SJSA1 (cell line): Measurements from ENCODE around the gene C20orf204. TPM values are rescaled to one million over a fixed set of nuclear protein-coding genes. Genes with fewer than 3 reads are reported as not detected.

ENCODE experiments used
- DNase-seq, 2 experiments: peaks; one replicate each; pipeline ENCODE4 v3.0.0-alpha.2; 2015 to 2020; ENCODE audit warnings: low spot score in 2 of 2, low read depth in 1 of 2
- H3K27ac ChIP-seq: fragments of 250-450 bp; sonication (Bioruptor Pico); 2 replicates; pipeline ENCODE4 v1.5.1; 2020; ENCODE audit warnings: mild to moderate bottlenecking, moderate library complexity
- H3K27me3 ChIP-seq: fragments of 250-450 bp; sonication (Bioruptor Pico); replicated peaks from 2 replicates; pipeline ENCODE4 v1.5.1; 2020; ENCODE audit warnings: mild to moderate bottlenecking, moderate library complexity
- H3K36me3 ChIP-seq: fragments of 250-450 bp; sonication (Bioruptor Pico); 2 replicates; pipeline ENCODE4 v1.5.1; 2020; ENCODE audit warnings: mild to moderate bottlenecking
- H3K4me1 ChIP-seq: fragments of 250-450 bp; sonication (Bioruptor Pico); replicated peaks from 2 replicates; pipeline ENCODE4 v1.6.1; 2021; ENCODE audit warnings: mild to moderate bottlenecking
- H3K4me3 ChIP-seq: fragments of 250-450 bp; sonication (Bioruptor Pico); 2 replicates; pipeline ENCODE4 v1.5.1; 2020; ENCODE audit warnings: mild to moderate bottlenecking
- H3K9me3 ChIP-seq: fragments of 250-450 bp; sonication (Bioruptor Pico); replicated peaks from 2 replicates; pipeline ENCODE4 v1.5.1; 2020; ENCODE audit warnings: mild to moderate bottlenecking
- total RNA-seq: library from RNA; depleted of rRNA; stranded (reverse); fragments of >200 nt; shearing (Covaris generic); gene quantifications from 2 replicates; pipeline ENCODE4 v1.2.3, GENCODE V29; 2014

The C20orf204 gene
- total RNA-seq, 1 experiment from 2014 or later = 0.24 TPM

DNA sequence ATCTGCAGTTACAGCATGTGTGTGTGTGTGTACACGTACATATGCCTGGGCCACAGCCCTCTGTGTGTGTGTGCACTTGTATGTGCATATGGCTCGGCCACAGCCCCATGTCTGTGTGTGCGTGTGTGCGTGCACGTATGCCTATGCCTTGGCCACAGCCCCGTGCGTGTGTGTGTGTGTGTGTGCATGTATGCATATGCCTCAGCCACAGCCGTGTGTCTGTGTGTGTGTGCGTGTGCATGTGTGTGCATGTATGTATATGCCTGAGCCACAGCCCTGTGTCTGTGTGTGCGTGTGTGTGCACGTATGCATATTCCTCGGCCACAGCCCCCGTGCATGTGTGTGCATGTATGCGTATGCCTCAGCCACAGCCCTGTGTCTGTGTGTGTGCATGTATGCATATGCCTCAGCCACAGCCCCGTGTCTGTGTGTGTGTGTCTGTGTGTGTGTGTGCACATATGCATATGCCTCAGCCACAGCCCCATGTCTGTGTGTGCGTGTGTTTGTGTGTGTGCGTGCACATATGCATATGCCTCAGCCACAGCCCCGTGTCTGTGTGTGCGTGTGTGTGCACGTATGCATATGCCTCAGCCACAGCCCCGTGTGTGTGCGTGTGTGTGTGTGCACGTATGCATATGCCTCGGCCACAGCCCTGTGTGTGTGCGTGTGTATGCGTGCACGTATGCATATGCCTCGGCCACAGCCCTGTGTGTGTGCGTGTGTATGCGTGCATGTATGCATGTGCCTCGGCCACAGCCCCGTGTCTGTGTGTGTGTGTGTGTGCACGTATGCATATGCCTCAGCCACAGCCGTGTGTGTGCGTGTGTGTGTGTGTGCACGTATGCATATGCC, 14.6 kb upstream of the C20orf204 start:
- Histone ChIP-seq H3K4me1 (no peaks in the 10 kb centered on the region), H3K27ac (no peak overlapping the region), H3K9me3 (no peaks in the 10 kb centered on the region), H3K27me3 (no peaks in the 10 kb centered on the region), H3K4me3 (no peak overlapping the region), H3K36me3 (peaks cover 78% of the 10 kb centered on the region)
- DNase-seq = no peak

DNA sequence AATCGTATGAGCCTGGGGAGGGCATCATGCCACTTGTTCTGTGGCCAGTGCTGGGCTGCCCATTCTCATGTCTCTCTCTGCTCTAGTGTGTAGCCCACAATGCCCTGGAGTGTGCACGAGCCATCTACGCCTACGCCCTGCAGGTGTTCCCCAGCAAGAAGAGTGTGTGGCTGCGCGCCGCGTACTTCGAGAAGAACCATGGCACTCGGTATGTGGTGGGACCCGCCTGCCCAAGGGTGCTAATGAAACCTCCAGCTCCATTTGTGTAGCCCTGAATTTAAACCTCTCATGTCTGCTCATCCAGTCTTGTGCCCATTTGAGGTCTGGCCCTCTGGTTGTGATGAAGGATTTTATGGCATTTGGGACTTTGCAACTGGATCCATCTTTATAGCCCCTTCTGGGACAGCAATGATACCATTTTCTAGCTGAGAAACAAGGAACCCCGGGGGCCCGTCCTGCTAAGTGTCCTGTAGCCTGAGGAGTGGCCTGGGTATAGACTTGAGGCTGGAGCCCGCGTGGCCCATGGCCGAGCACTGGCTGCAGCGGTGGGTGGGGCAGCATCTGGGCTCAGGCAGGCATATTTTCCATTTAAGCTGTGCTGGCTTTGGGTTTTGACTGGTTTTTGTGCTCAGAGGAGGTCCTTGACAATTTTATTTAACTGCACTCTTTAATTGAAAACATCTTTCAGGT, 13.2 kb upstream of the C20orf204 start:
- H3K36me3 ChIP-seq = peaks cover 84% of the 10 kb centered on the region

DNA sequence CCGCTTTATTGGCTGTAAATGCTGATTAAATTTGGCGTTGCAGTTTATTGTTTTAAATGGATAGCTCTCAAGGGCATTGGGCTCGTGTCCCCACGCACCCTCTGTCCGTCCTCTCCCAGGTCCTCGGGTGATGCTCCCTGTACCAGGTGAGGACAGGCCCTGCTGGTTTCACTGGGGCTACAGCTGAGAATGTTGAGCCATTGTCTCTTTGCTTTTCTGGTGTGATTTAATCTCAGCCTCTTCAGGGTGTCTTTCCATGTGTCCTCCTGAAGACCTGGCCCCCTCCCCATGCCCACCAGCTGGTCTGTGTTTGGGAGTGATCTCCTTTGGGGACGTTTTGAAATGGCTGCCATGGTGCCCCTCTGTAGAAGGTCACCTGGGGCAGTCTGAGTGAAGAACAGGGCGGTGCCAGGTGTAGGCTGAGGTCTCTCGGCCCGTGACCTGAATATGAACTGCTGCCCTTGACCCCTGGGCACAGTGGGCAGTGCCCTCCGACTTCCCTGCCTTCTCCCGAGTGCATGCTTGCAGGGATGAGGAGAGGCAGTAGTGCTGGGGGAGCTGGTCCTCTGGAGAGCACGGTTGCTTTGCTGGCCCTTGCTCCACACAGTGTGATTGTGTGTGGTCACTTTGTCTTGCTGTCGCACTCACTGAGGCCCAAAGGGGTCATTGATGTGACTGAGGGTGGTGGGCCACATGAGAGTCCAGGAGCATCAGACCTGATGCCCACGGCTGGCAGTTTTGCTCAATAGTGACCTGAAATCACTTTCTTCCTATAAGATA, 12.4 kb upstream of the C20orf204 start:
- no peaks in the 10 kb centered on the region for H3K27me3 ChIP-seq
- no peak for DNase-seq
- H3K36me3 ChIP-seq = peaks cover 86% of the 10 kb centered on the region
- no peak overlapping the region for H3K27ac ChIP-seq
- no peaks in the 10 kb centered on the region for H3K4me1 ChIP-seq
- H3K4me3 ChIP-seq = no peak overlapping the region
- no peaks in the 10 kb centered on the region for H3K9me3 ChIP-seq

More for the DNA sequence above, 13.2 kb upstream of the C20orf204 start:
- DNase-seq = no peak
- no peak overlapping the region for H3K27ac ChIP-seq
- no peaks in the 10 kb centered on the region for H3K4me1 ChIP-seq
- no peaks in the 10 kb centered on the region for H3K27me3 ChIP-seq
- H3K9me3 ChIP-seq = no peaks in the 10 kb centered on the region
- H3K4me3 ChIP-seq = no peak overlapping the region

DNA sequence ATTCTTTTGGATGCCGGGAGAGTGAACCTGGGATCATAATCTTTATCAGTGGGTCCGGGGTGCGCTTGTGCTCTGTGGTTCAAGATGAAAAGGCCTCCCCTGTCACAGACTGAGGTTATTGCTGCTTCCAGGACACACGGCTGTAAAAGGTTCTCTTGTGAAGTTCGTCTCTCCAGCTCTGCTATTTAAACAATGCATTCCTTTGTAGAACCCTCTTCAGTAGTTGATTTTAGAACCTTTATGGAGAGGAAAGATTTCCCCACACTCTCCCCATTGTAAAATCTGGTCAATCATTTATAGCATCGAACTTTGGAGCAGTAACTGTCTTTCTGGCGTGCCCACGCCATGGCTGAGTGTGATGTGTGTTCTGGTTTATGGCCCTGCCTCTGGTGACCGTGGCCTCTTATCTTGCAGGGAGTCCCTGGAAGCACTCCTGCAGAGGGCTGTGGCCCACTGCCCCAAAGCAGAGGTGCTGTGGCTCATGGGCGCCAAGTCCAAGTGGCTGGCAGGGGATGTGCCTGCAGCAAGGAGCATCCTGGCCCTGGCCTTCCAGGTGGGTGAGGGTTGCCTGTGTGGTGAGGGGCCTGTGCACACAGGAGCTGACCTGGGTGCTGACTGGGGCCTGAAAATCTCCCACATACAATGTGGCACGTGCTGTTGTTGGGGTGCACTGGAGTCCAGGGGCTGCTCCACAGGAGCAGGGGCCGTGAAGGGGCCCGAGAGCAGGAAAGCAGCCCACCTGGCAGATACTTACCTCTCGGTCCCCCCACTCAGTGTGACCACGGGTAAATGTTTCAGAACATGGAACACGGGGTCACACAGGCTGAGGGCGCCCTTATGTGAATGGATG, 11.6 kb upstream of the C20orf204 start:
- Histone ChIP-seq H3K9me3 (no peaks in the 10 kb centered on the region), H3K4me3 (no peak overlapping the region), H3K27me3 (no peaks in the 10 kb centered on the region), H3K4me1 (no peaks in the 10 kb centered on the region), H3K27ac (no peak overlapping the region), H3K36me3 (peaks cover 88% of the 10 kb centered on the region)
- no peak for DNase-seq

DNA sequence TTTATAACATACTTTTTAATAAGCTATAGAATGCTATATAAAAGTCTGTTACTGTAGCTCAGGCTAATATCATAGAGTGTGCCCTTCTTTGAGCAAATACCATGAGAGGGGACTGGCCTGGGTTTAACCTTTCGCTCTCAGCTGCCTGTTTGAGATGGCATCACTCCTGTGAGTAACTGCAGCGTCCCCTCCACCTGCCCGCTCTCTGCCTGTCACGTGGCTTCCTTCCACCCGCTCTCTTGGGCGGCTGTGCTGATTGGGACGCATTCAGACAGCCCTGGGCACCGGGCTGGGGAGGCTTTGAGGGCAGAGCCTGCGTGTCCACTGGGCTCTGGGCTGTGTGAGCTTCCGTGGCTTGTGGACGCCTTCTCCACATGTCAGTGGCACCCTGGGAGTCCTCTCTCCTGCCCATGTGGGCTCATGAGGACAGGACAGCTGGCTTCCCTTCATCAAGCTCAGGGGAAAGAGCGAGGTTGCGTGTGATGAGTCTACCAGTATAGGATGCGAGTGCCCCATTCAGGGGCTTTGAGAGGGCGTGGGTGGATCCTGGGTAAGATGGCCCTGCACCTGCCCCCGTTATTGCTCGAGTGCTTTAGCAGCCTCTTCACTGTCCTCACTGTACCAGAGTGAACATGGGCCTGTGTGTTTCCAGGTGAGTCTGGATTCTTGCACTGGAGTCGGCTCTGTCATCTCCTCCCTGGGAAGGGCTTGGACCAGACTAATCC, 10.7 kb upstream of the C20orf204 start:
- Histone ChIP-seq H3K4me1 (no peaks in the 10 kb centered on the region), H3K36me3 (peaks cover 85% of the 10 kb centered on the region), H3K27ac (no peak overlapping the region), H3K27me3 (no peaks in the 10 kb centered on the region), H3K9me3 (no peaks in the 10 kb centered on the region), H3K4me3 (no peak overlapping the region)
- DNase-seq = no peak

DNA sequence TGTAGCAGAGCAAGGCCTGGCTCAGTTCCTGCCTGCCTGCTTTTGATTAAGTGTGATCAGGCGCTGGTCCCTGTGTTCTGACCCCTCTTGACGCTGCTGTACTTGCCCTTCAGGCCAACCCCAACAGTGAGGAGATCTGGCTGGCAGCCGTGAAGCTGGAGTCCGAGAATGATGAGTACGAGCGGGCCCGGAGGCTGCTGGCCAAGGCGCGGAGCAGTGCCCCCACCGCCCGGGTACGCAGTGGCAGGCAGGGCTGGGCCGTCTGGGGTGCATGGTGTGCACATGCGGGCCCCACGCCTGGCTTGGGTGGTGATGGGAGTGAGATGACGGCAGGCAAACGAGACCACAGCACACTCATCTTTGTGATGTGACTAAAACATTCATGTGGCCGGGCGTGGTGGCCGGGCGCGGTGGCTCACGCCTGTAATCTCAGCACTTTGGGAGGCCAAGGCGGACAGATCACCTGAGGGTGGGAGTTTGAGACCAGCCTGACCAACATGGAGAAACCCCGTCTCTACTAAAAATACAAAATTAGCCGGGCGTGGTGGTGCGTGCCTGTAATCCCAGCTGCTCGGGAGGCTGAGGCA, 10.1 kb upstream of the C20orf204 start:
- Histone ChIP-seq H3K27ac (no peak overlapping the region), H3K9me3 (no peaks in the 10 kb centered on the region), H3K36me3 (peaks cover 89% of the 10 kb centered on the region), H3K4me3 (no peak overlapping the region), H3K4me1 (no peaks in the 10 kb centered on the region), H3K27me3 (no peaks in the 10 kb centered on the region)
- no peak for DNase-seq

DNA sequence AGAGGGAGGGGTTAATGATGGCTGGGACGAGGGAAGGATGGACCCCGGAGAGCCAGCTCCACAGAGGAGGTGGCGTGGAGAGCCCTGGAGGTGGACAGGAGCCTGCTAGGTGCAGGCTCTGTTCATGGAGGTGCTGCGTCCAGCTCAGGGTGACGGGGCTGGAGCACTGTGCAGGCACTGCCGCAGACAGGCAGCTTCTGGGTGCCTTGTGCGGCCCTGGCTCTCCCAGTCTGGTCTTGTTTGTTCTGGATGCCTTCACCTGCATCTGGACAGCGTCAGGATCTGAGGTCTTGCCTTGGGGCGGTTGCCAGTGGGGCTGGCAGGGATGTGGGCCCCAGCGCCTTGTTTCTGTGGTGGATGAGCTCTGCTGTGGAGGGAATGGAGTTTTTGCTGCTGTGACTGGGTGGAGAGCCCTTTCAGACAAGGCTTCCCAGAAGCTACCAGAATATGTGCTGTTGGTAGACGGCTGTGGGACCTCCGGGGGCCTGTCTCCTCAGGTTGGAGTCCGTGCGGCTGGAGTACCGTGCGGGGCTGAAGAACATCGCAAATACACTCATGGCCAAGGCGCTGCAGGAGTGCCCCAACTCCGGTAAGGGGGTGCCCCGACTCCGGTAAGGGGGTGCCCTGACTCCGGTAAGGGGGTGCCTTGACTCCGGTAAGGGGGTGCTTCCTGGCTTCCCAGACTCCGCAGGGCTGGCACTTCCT, 7.8 kb upstream of the C20orf204 start:
- Histone ChIP-seq H3K27me3 (no peaks in the 10 kb centered on the region), H3K4me3 (no peak overlapping the region), H3K36me3 (peaks cover 93% of the 10 kb centered on the region), H3K4me1 (no peaks in the 10 kb centered on the region), H3K9me3 (no peaks in the 10 kb centered on the region), H3K27ac (no peak overlapping the region)
- no peak for DNase-seq

DNA sequence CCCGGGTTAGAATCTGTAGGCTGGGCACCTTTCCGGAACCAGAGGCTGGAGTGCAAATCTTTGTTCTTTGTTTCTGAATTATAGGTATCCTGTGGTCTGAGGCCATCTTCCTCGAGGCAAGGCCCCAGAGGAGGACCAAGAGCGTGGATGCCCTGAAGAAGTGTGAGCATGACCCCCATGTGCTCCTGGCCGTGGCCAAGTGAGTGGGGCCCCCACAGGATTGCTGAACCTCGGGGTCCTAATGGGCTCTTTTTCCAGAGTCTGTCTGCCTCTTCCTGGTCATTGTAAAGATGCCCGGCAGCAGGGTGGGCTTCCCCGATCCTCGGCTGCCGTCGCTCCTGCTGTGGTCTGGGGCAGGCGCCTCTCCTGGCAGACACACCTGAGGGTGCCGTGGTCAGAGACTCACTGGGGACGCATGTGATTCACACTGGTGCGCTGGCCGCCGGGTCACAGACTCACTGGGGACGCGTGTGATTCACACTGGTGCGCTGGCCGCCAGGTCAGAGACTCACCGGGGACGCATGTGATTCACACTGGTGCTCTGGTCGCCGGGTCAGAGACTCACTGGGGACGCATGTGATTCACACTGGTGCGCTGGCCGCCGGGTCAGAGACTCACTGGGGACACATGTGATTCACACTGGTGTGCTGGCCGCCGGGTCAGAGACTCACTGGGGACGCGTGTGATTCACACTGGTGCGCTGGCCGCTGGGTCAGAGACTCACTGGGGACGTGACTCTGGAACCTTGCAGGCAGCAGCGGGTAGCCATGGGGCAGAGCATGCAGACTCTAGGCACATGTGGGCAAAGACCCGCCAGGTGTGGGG, 6.5 kb upstream of the C20orf204 start:
- Histone ChIP-seq H3K27me3 (no peaks in the 10 kb centered on the region), H3K9me3 (no peaks in the 10 kb centered on the region), H3K4me1 (no peaks in the 10 kb centered on the region), H3K36me3 (peaks cover 86% of the 10 kb centered on the region), H3K27ac (no peak overlapping the region), H3K4me3 (no peak overlapping the region)
- DNase-seq = no peak

DNA sequence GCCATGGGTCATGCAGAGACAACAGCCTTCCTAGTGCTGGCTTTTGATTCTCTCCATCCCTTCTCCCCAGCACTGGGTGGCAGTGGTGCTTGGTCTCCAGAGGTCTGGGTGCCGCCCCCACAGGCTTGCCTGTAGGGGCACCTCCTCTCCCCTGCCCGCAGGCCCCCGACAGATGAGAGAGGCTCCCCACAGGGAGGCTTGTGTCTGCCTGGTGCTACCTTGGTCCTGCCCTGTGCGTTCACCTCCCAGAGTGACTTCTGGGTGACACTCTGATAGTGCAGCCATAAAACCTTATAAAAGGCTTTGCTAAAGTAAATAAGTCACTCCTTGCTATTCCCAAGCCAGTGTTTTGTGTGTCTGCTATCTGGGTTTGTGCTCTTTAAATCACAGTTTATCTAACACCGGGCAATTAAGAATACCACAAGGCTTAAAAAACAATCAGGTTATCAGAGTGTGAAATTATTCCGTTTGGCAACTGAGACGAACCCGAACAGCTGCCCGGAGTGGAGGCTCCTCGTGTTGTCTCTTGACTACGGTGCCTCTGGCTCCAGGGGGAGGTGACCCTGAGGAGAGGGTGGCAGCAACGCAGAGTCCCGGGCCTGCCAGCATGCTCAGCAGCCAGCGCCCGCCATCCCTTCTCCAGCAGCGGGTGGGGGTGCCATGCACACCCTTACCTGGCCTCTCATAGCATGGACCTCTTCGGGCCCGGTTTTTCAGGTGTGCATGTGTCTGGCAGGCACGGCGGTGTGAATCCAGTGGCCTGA, 5.4 kb upstream of the C20orf204 start:
- no peaks in the 10 kb centered on the region for H3K27me3 ChIP-seq
- H3K4me3 ChIP-seq = no peak overlapping the region
- H3K27ac ChIP-seq = no peak overlapping the region
- no peaks in the 10 kb centered on the region; the same call in 1 of the 2 replicates for H3K4me1 ChIP-seq
- H3K36me3 ChIP-seq = peaks cover 83% of the 10 kb centered on the region
- no peaks in the 10 kb centered on the region for H3K9me3 ChIP-seq
- no peak for DNase-seq

DNA sequence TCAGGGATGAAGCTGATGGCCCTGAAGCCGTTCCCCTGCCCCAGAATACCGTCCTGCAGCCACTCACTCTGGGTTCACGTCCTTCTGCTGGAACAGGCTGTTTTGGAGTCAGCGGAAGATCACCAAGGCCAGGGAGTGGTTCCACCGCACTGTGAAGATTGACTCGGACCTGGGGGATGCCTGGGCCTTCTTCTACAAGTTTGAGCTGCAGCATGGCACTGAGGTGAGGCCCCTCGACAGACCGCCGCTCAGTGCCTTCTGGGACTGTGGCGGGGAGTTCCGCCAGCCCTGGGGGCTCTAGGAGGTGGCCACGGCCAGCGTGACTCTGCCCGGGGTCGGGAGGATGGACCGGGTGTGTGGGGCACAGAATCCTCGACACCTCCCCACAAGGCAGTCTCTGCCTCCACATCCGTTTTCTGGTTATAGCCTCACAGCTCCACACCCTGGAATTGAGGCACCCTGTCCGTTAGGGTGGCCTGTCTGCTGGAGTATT, 4.1 kb upstream of the C20orf204 start:
- DNase-seq = no peak
- no peaks in the 10 kb centered on the region for H3K9me3 ChIP-seq
- H3K36me3 ChIP-seq = peaks cover 73% of the 10 kb centered on the region
- H3K4me1 ChIP-seq = no peaks in the 10 kb centered on the region; the same call in 1 of the 2 replicates
- H3K27me3 ChIP-seq = no peaks in the 10 kb centered on the region
- H3K4me3 ChIP-seq = no peak overlapping the region
- no peak overlapping the region for H3K27ac ChIP-seq
